NB4 (cell line): ENCODE results near the gene MYOM3.

Experiments
- TF ChIP-seq, protein P1 (sequence below): IDR thresholded peaks from 2 replicates; pipeline ENCODE4 v1.6.1; 2011; ENCODE audit warnings: low read depth, low read length
- TF ChIP-seq, protein P2 (sequence below): IDR thresholded peaks from one replicate; pipeline ENCODE4 v1.5.1; 2012; ENCODE audit warnings: low read depth, low read length

DNA sequence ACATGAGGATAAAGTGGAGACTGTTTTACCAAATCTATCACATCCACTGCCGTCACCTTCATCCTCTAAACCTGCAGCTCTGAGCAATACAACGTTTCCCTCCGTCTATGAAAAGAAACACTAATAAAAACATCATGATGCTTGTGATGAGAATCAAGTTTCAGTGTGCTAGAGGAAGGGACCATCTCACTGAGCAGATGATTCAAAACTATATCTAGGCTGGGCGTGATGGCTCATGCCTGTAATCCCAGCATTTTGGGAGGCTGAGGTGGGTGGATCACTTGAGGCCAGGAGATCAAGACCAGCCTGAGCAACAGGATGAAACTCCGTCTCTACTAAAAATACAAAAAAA, 14.7 kb upstream of the MYOM3 start:
- TF ChIP-seq, protein P1, sequence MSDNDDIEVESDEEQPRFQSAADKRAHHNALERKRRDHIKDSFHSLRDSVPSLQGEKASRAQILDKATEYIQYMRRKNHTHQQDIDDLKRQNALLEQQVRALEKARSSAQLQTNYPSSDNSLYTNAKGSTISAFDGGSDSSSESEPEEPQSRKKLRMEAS, result no peak
- TF ChIP-seq, protein P2, sequence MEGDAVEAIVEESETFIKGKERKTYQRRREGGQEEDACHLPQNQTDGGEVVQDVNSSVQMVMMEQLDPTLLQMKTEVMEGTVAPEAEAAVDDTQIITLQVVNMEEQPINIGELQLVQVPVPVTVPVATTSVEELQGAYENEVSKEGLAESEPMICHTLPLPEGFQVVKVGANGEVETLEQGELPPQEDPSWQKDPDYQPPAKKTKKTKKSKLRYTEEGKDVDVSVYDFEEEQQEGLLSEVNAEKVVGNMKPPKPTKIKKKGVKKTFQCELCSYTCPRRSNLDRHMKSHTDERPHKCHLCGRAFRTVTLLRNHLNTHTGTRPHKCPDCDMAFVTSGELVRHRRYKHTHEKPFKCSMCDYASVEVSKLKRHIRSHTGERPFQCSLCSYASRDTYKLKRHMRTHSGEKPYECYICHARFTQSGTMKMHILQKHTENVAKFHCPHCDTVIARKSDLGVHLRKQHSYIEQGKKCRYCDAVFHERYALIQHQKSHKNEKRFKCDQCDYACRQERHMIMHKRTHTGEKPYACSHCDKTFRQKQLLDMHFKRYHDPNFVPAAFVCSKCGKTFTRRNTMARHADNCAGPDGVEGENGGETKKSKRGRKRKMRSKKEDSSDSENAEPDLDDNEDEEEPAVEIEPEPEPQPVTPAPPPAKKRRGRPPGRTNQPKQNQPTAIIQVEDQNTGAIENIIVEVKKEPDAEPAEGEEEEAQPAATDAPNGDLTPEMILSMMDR, result no peak
